KMS-11 (cell line): ENCODE measurements around the gene MACROD2.

Experiments
- H2AFZ ChIP-seq: fragments of 200-600 bp; sonication (generic); 2 replicates; pipeline ENCODE4 v1.6.1; 2016; ENCODE audit warnings: antibody characterized with exemption, mixed run types, low read depth
- H3K27ac ChIP-seq: fragments of 200-600 bp; sonication (generic); 2 replicates; pipeline ENCODE4 v1.6.1; 2016; ENCODE audit warnings: mild to moderate bottlenecking, mixed run types
- H3K27me3 ChIP-seq: fragments of 200-600 bp; sonication (generic); 2 replicates; pipeline ENCODE4 v1.6.1; 2017; ENCODE audit warnings: mild to moderate bottlenecking, low read depth, mixed run types, moderate library complexity; ENCODE audit not compliant: insufficient read depth
- H3K36me3 ChIP-seq: fragments of 200-600 bp; sonication (generic); 2 replicates; pipeline ENCODE4 v1.6.1; 2017; ENCODE audit warnings: mild to moderate bottlenecking, mixed run types; ENCODE audit not compliant: insufficient read depth
- H3K4me1 ChIP-seq: fragments of 200-600 bp; sonication (generic); 2 replicates; pipeline ENCODE4 v1.6.1; 2016; ENCODE audit warnings: mild to moderate bottlenecking, low read depth, mixed run types; ENCODE audit not compliant: poor library complexity, severe bottlenecking
- H3K4me2 ChIP-seq: fragments of 200-600 bp; sonication (generic); 2 replicates; pipeline ENCODE4 v1.7.0; 2016; ENCODE audit warnings: mild to moderate bottlenecking, mixed run types
- H3K4me3 ChIP-seq: fragments of 200-600 bp; sonication (generic); IDR thresholded peaks from 2 replicates; pipeline ENCODE4 v1.6.1; 2017; ENCODE audit warnings: low read depth, low read length, mixed read lengths; ENCODE audit not compliant: insufficient read depth
- H3K79me2 ChIP-seq: fragments of 200-600 bp; sonication (generic); 2 replicates; pipeline ENCODE4 v1.6.1; 2016; ENCODE audit warnings: low read depth, mixed run types; ENCODE audit not compliant: insufficient read depth
- H3K9ac ChIP-seq: fragments of 200-600 bp; sonication (generic); 2 replicates; pipeline ENCODE4 v1.6.1; 2016; ENCODE audit warnings: mild to moderate bottlenecking, mixed run types
- H4K20me1 ChIP-seq: fragments of 200-600 bp; sonication (generic); 2 replicates; pipeline ENCODE4 v1.6.1; 2016; ENCODE audit warnings: mild to moderate bottlenecking, mixed run types; ENCODE audit not compliant: insufficient read depth
- CTCF ChIP-seq: fragments of 200-600 bp; sonication (generic); conservative IDR thresholded peaks from 2 replicates; pipeline ENCODE4 v1.6.1; 2017; ENCODE audit warnings: low read depth, mild to moderate bottlenecking, antibody characterized with exemption, low read length, moderate library complexity, mixed read lengths

MACROD2 gene

GRCh38 chr20:15063081-15063480, 1067.8 kb downstream of the MACROD2 start:
- Histone ChIP-seq H3K4me2 (no peak overlapping the region), H3K27ac (no peak overlapping the region), H2AFZ (no peak overlapping the region), H4K20me1 (no peaks in the 10 kb centered on the region), H3K4me1 (no peaks in the 10 kb centered on the region), H3K4me3 (no peak overlapping the region), H3K27me3 (no peaks in the 10 kb centered on the region), H3K36me3 (no peaks in the 10 kb centered on the region), H3K9ac (no peak overlapping the region), H3K79me2 (no peaks in the 10 kb centered on the region)
- TF ChIP-seq CTCF, result no peak

- no peak overlapping the region for H3K4me3 ChIP-seq
- TF ChIP-seq CTCF, result no peak
- no peaks in the 10 kb centered on the region for H3K79me2 ChIP-seq
- no peak overlapping the region for H3K27ac ChIP-seq
- no peaks in the 10 kb centered on the region for H3K27me3 ChIP-seq
- H4K20me1 ChIP-seq, result no peaks in the 10 kb centered on the region
- no peak overlapping the region for H2AFZ ChIP-seq
- no peaks in the 10 kb centered on the region for H3K36me3 ChIP-seq
- no peak overlapping the region for H3K9ac ChIP-seq
- H3K4me2 ChIP-seq, result no peak overlapping the region
- H3K4me1 ChIP-seq, result no peaks in the 10 kb centered on the region
These were observed 1069.4 kb downstream of the MACROD2 start for GRCh38 chr20:15064741-15065140.

DNA sequence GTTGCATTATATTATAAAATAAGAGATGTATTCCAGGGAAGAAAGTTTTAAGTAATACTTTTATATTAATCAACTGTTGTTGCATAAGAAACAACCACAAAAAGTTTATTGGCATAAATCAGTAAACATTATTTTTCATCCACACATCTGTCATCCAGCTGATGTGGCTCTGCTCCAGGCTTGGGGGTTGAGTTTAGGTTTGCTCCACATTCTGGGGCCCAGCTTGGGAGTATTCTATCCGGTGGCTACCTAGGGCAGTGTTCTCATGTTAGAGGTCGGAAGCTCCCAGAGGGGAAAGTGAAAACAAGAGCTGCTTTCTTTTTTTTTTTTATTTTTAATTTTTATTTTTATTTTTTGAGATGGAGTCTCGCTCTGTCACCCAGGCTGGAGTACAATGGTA, 1070.5 kb downstream of the MACROD2 start:
- TF ChIP-seq CTCF, result no peak
- Histone ChIP-seq H3K79me2 (no peaks in the 10 kb centered on the region), H4K20me1 (no peaks in the 10 kb centered on the region), H3K27me3 (no peaks in the 10 kb centered on the region), H3K27ac (no peak overlapping the region), H3K4me2 (no peak overlapping the region), H3K36me3 (no peaks in the 10 kb centered on the region), H2AFZ (no peak overlapping the region), H3K4me1 (no peaks in the 10 kb centered on the region), H3K9ac (no peak overlapping the region), H3K4me3 (no peak overlapping the region)

- Histone ChIP-seq H3K4me2 (no peak overlapping the region), H3K4me3 (no peak overlapping the region), H3K79me2 (no peaks in the 10 kb centered on the region), H3K27ac (no peak overlapping the region), H3K4me1 (no peaks in the 10 kb centered on the region), H3K9ac (no peak overlapping the region), H2AFZ (no peak overlapping the region), H3K27me3 (no peaks in the 10 kb centered on the region), H3K36me3 (no peaks in the 10 kb centered on the region), H4K20me1 (no peaks in the 10 kb centered on the region)
- no peak for TF ChIP-seq CTCF
These were observed 1073.2 kb downstream of the MACROD2 start for GRCh38 chr20:15068486-15068885.

DNA sequence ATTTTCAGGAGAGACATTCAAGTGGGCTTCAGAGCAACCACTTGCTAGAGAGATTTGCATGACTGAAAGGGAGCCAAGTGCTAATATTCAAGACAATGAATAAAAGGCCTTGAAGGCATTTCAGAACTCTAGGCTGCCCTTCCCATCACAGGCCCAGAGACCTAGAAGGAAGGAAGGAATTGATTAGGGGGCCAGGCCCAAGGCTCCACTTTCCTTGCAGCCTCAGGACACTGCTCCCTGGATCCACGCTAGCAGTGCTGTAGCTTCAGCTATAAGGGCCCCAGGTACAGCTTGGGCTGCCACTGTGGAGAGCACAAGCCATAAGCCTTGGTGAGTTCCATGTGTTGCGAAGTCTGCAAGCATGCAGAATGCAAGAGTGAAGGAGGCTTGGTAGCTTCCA, 1074.0 kb downstream of the MACROD2 start:
- H3K36me3 ChIP-seq, result no peaks in the 10 kb centered on the region
- no peak for TF ChIP-seq CTCF
- H3K79me2 ChIP-seq, result no peaks in the 10 kb centered on the region
- H4K20me1 ChIP-seq, result no peaks in the 10 kb centered on the region
- H3K4me2 ChIP-seq, result no peak overlapping the region
- no peak overlapping the region for H2AFZ ChIP-seq
- no peak overlapping the region for H3K9ac ChIP-seq
- H3K4me1 ChIP-seq, result no peaks in the 10 kb centered on the region
- H3K27ac ChIP-seq, result no peak overlapping the region
- H3K27me3 ChIP-seq, result no peaks in the 10 kb centered on the region
- no peak overlapping the region for H3K4me3 ChIP-seq
